H9 (cell line): ENCODE measurements around the gene CHD6. TPM values are rescaled to one million over a fixed set of nuclear protein-coding genes. Genes with fewer than 3 reads are reported as not detected.

Source experiments
- DNase-seq: peaks from one replicate; pipeline ENCODE4 v3.0.0-alpha.2; 2017
- H2AFZ ChIP-seq: one replicate; pipeline ENCODE4 v1.6.1; 2013; ENCODE audit warnings: mild to moderate bottlenecking, low read length, control low read depth, moderate library complexity
- H2AK5ac ChIP-seq: 2 replicates; pipeline ENCODE4 v1.6.1; 2013; ENCODE audit warnings: low read length, control low read depth, mixed read lengths; ENCODE audit not compliant: insufficient read length
- H2BK120ac ChIP-seq: one replicate; pipeline ENCODE4 v1.6.1; 2013; ENCODE audit warnings: low read depth, mild to moderate bottlenecking, low read length, control low read depth, inconsistent platforms; ENCODE audit not compliant: poor library complexity, severe bottlenecking
- H2BK12ac ChIP-seq: 2 replicates; pipeline ENCODE4 v1.6.1; 2013; ENCODE audit warnings: low read length, control low read depth, mixed read lengths, low read depth; ENCODE audit not compliant: insufficient read length
- H2BK15ac ChIP-seq: 2 replicates; pipeline ENCODE4 v1.6.1; 2013; ENCODE audit warnings: low read depth, low read length, control low read depth
- H2BK20ac ChIP-seq: one replicate; pipeline ENCODE4 v1.6.1; 2013; ENCODE audit warnings: low read depth, mild to moderate bottlenecking, low read length, control low read depth, inconsistent platforms; ENCODE audit not compliant: poor library complexity, severe bottlenecking
- H2BK5ac ChIP-seq: 2 replicates; pipeline ENCODE4 v1.6.1; 2013; ENCODE audit warnings: low read length, control low read depth, mixed read lengths; ENCODE audit not compliant: insufficient read length
- H3K14ac ChIP-seq: 2 replicates; pipeline ENCODE4 v1.6.1; 2013; ENCODE audit warnings: low read length, control low read depth; ENCODE audit not compliant: insufficient read depth
- H3K18ac ChIP-seq: 2 replicates; pipeline ENCODE4 v1.6.1; 2013; ENCODE audit warnings: low read depth, mild to moderate bottlenecking, mixed read lengths, low read length, control low read depth; ENCODE audit not compliant: insufficient read length
- H3K23ac ChIP-seq: 2 replicates; pipeline ENCODE4 v1.6.1; 2013; ENCODE audit warnings: low read length, control low read depth, mixed read lengths, low read depth; ENCODE audit not compliant: insufficient read length
- H3K23me2 ChIP-seq: 2 replicates; pipeline ENCODE4 v1.6.1; 2013; ENCODE audit warnings: low read depth, mild to moderate bottlenecking, mixed read lengths, low read length, control low read depth; ENCODE audit not compliant: insufficient read length, poor library complexity, severe bottlenecking
- H3K27ac ChIP-seq: 2 replicates; pipeline ENCODE4 v1.5.1; 2013; ENCODE audit warnings: low read length, control low read depth, mixed read lengths, low read depth; ENCODE audit not compliant: insufficient read length
- H3K27me3 ChIP-seq: 2 replicates; pipeline ENCODE4 v1.6.1; 2013; ENCODE audit warnings: low read length, control low read depth, inconsistent platforms; ENCODE audit not compliant: insufficient read depth
- H3K4ac ChIP-seq: 2 replicates; pipeline ENCODE4 v1.6.1; 2013; ENCODE audit warnings: low read depth, mild to moderate bottlenecking, control low read depth, inconsistent platforms, low read length, moderate library complexity
- H3K4me1 ChIP-seq: 2 replicates; pipeline ENCODE4 v1.6.1; 2013; ENCODE audit warnings: low read length, control low read depth, inconsistent platforms; ENCODE audit not compliant: insufficient read depth
- H3K4me2 ChIP-seq: 2 replicates; pipeline ENCODE4 v1.6.1; 2013; ENCODE audit warnings: low read length, control low read depth, mixed read lengths; ENCODE audit not compliant: insufficient read length, insufficient read depth
- H3K56ac ChIP-seq: 2 replicates; pipeline ENCODE4 v1.6.1; 2013; ENCODE audit warnings: low read depth, mild to moderate bottlenecking, mixed read lengths, low read length, control low read depth; ENCODE audit not compliant: insufficient read length
- H3K79me1 ChIP-seq: 2 replicates; pipeline ENCODE4 v1.6.1; 2013; ENCODE audit warnings: low read depth, mild to moderate bottlenecking, moderate library complexity, low read length, control low read depth, inconsistent platforms; ENCODE audit not compliant: insufficient read depth, poor library complexity, severe bottlenecking
- H3K79me2 ChIP-seq: 2 replicates; pipeline ENCODE4 v1.6.1; 2013; ENCODE audit warnings: low read length, control low read depth, inconsistent platforms; ENCODE audit not compliant: insufficient read depth
- H3K9ac ChIP-seq: 2 replicates; pipeline ENCODE4 v1.6.1; 2013; ENCODE audit warnings: low read length, control low read depth, mixed read lengths; ENCODE audit not compliant: insufficient read length; ENCODE audit errors: extremely low read depth
- H3K9me3 ChIP-seq: one replicate; pipeline ENCODE4 v1.6.1; 2013; ENCODE audit warnings: low read depth, low read length, inconsistent platforms; ENCODE audit not compliant: control insufficient read depth
- H3T11ph ChIP-seq: one replicate; pipeline ENCODE4 v1.6.1; 2013; ENCODE audit warnings: mild to moderate bottlenecking, low read length, control low read depth, inconsistent platforms
- H4K20me1 ChIP-seq: one replicate; pipeline ENCODE4 v1.6.1; 2013; ENCODE audit not compliant: control insufficient read depth, insufficient read length, insufficient read depth
- H4K5ac ChIP-seq: 2 replicates; pipeline ENCODE4 v1.6.1; 2013; ENCODE audit warnings: low read depth, mild to moderate bottlenecking, mixed read lengths, low read length, control low read depth; ENCODE audit not compliant: insufficient read length
- H4K8ac ChIP-seq: replicated peaks from 2 replicates; pipeline ENCODE4 v1.6.1; 2013; ENCODE audit warnings: low read length, control low read depth, mixed read lengths, low read depth; ENCODE audit not compliant: insufficient read length
- H4K91ac ChIP-seq: 2 replicates; pipeline ENCODE4 v1.6.1; 2013; ENCODE audit warnings: low read depth, mild to moderate bottlenecking, moderate library complexity, mixed read lengths, low read length, control low read depth; ENCODE audit not compliant: insufficient read length
- H3K27ac Mint-ChIP-seq, 3 experiments: 2 replicates in 2 of 3; 3 replicates in 1 of 3; pipeline ENCODE4 v1.8.0; 2020 to 2021; ENCODE audit warnings: mixed read lengths in 3 of 3, mild to moderate bottlenecking in 1 of 3, moderate library complexity in 1 of 3
- H3K27me3 Mint-ChIP-seq: 2 replicates; pipeline ENCODE4 v1.8.0; 2021; ENCODE audit warnings: low read depth, mild to moderate bottlenecking, moderate library complexity, mixed read lengths
- H3K36me3 Mint-ChIP-seq, 3 experiments: 2 replicates in 2 of 3; 3 replicates in 1 of 3; pipeline ENCODE4 v1.8.0; 2020 to 2021; ENCODE audit warnings: low read depth in 3 of 3, mixed read lengths in 3 of 3; ENCODE audit not compliant: insufficient read depth in 1 of 3
- H3K4me1 Mint-ChIP-seq, 2 experiments: 2 replicates each; pipeline ENCODE4 v1.8.0; 2020; ENCODE audit warnings: mixed read lengths in 2 of 2
- H3K4me3 Mint-ChIP-seq, 2 experiments: 2 replicates in 1 of 2; 3 replicates in 1 of 2; pipeline ENCODE4 v1.8.0; 2020 to 2021; ENCODE audit warnings: mild to moderate bottlenecking in 2 of 2, mixed read lengths in 2 of 2, moderate library complexity in 1 of 2
- H3K9me3 Mint-ChIP-seq, 2 experiments: 2 replicates in 1 of 2; 3 replicates in 1 of 2; pipeline ENCODE4 v1.8.0; 2020; ENCODE audit warnings: mild to moderate bottlenecking in 2 of 2, mixed read lengths in 2 of 2, moderate library complexity in 1 of 2
- CTCF ChIP-seq: fragments of 200-600 bp; sonication (generic); conservative IDR thresholded peaks from 3 replicates; pipeline ENCODE4 v1.8.0; 2021; ENCODE audit warnings: antibody characterized with exemption, mild to moderate bottlenecking
- WGBS: extraction: QIAGEN DNeasy Blood & Tissue Kit; methylation state at CpG from one replicate; pipeline ENCODE4 v1.1.7; 2013; ENCODE audit warnings: missing lambda C conversion rate, low lambda C conversion rate, mixed read lengths; ENCODE audit not compliant: insufficient read length; ENCODE audit errors: extremely low coverage; 5-methylcytosine and 5-hydroxymethylcytosine counted together
- total RNA-seq: library from RNA; stranded (reverse); gene quantifications from 2 replicates; pipeline ENCODE4 v1.2.1, GENCODE V29; 2021

CHD6 gene
- total RNA-seq, 1 experiment from 2014 or later: 51.5 TPM

GRCh38 chr20:41470362-41471095 lies 147.6 kb downstream of the CHD6 start:
- no peaks in the 10 kb centered on the region for H3K27me3 ChIP-seq
- no peak overlapping the region for H3K56ac ChIP-seq
- H3K14ac ChIP-seq: no peak overlapping the region
- no peak for TF ChIP-seq CTCF
- no peaks in the 10 kb centered on the region for H4K20me1 ChIP-seq
- no CpG with 5 or more reads among the region's 7 CpGs for WGBS
- no peaks in the 10 kb centered on the region for H3K79me1 ChIP-seq
- no peak overlapping the region for H3K4me2 ChIP-seq
- H2BK5ac ChIP-seq: no peak overlapping the region
- no peak overlapping the region for H3K23ac ChIP-seq
- no peaks in the 10 kb centered on the region for H3K4me1 ChIP-seq
- peak overlapping the region in 1 of 3 experiments; percentile 7; a peak in 1 of 7 replicates for H3K27ac Mint-ChIP-seq
- no peaks in the 10 kb centered on the region for H3K9me3 ChIP-seq
- H3K23me2 ChIP-seq: no peaks in the 10 kb centered on the region
- peaks cover 31 to 54% (median 43%) of the 10 kb centered on the region in 3 experiments for H3K36me3 Mint-ChIP-seq
- no peaks in the 10 kb centered on the region for H3K79me2 ChIP-seq
- H4K91ac ChIP-seq: no peak overlapping the region
- no peak overlapping the region for H3K9ac ChIP-seq
- no peak for DNase-seq
- no peaks in the 10 kb centered on the region for H3K9me3 Mint-ChIP-seq
- H4K5ac ChIP-seq: no peak overlapping the region
- no peak overlapping the region for H3K27ac ChIP-seq
- no peak overlapping the region for H3K18ac ChIP-seq
- H3T11ph ChIP-seq: no peak overlapping the region
- no peak overlapping the region for H2AK5ac ChIP-seq
- no peak overlapping the region for H3K4me3 Mint-ChIP-seq
- no peak overlapping the region for H3K4ac ChIP-seq
- H2BK20ac ChIP-seq: no peak overlapping the region
- H2BK12ac ChIP-seq: no peak overlapping the region
- H2AFZ ChIP-seq: no peak overlapping the region
- no peaks in the 10 kb centered on the region for H3K4me1 Mint-ChIP-seq
- H4K8ac ChIP-seq: no peak overlapping the region
- H2BK15ac ChIP-seq: no peak overlapping the region
- no peak overlapping the region for H2BK120ac ChIP-seq
- no peaks in the 10 kb centered on the region for H3K27me3 Mint-ChIP-seq
